ENCODE data around the gene MEOX1.

The MEOX1 gene

GRCh38 chr17:43658900-43659299, 2.8 kb downstream of the MEOX1 start:
- TF ChIP-seq POLR2AphosphoS5 (IDR thresholded peaks at IDR 0.05; ENCODE audit: low read depth, low read length): no peak
- no peak for TF ChIP-seq FOXP2 (optimal IDR thresholded peaks at IDR 0.05; ENCODE audit: borderline replicate concordance, extremely low read depth, extremely low read length, insufficient read depth)
- TF ChIP-seq SIN3A (IDR thresholded peaks at IDR 0.05; ENCODE audit: borderline replicate concordance, insufficient read depth, low read length): no peak
- no peak for TF ChIP-seq REST (IDR thresholded peaks at IDR 0.05; ENCODE audit: insufficient read depth in 1 of 2, low read depth in 2 of 2, low read length in 2 of 2)
- no peak for TF ChIP-seq TAF1 (IDR thresholded peaks at IDR 0.05; ENCODE audit: borderline replicate concordance, insufficient read depth, low read length)

- TF ChIP-seq FOXP2 (optimal IDR thresholded peaks at IDR 0.05; ENCODE audit: borderline replicate concordance, extremely low read depth, extremely low read length, insufficient read depth) (no peak), TAF1 (IDR thresholded peaks at IDR 0.05; ENCODE audit: borderline replicate concordance, insufficient read depth, low read length) (no peak), POLR2AphosphoS5 (IDR thresholded peaks at IDR 0.05; ENCODE audit: low read depth, low read length) (no peak), SIN3A (IDR thresholded peaks at IDR 0.05; ENCODE audit: borderline replicate concordance, insufficient read depth, low read length) (no peak), REST (IDR thresholded peaks at IDR 0.05; ENCODE audit: insufficient read depth in 1 of 2, low read depth in 2 of 2, low read length in 2 of 2) (no peak)
Observed at GRCh38 chr17:43655693-43656255, 5.9 kb downstream of the MEOX1 start.

- TF ChIP-seq POLR2AphosphoS5 (IDR thresholded peaks at IDR 0.05; ENCODE audit: low read depth, low read length): no peak
- TF ChIP-seq TAF1 (IDR thresholded peaks at IDR 0.05; ENCODE audit: borderline replicate concordance, insufficient read depth, low read length): no peak
- TF ChIP-seq REST (IDR thresholded peaks at IDR 0.05; ENCODE audit: insufficient read depth in 1 of 2, low read depth in 2 of 2, low read length in 2 of 2): no peak
- no peak for TF ChIP-seq SIN3A (IDR thresholded peaks at IDR 0.05; ENCODE audit: borderline replicate concordance, insufficient read depth, low read length)
- TF ChIP-seq FOXP2 (optimal IDR thresholded peaks at IDR 0.05; ENCODE audit: borderline replicate concordance, extremely low read depth, extremely low read length, insufficient read depth): no peak
Observed at GRCh38 chr17:43652124-43652480, 9.6 kb downstream of the MEOX1 start.

GRCh38 chr17:43650471-43650870, 11.3 kb downstream of the MEOX1 start:
- no peak for TF ChIP-seq POLR2AphosphoS5 (IDR thresholded peaks at IDR 0.05; ENCODE audit: low read depth, low read length)
- TF ChIP-seq TAF1 (IDR thresholded peaks at IDR 0.05; ENCODE audit: borderline replicate concordance, insufficient read depth, low read length): no peak
- TF ChIP-seq REST (IDR thresholded peaks at IDR 0.05; ENCODE audit: insufficient read depth in 1 of 2, low read depth in 2 of 2, low read length in 2 of 2): no peak
- no peak for TF ChIP-seq SIN3A (IDR thresholded peaks at IDR 0.05; ENCODE audit: borderline replicate concordance, insufficient read depth, low read length)
- TF ChIP-seq FOXP2 (optimal IDR thresholded peaks at IDR 0.05; ENCODE audit: borderline replicate concordance, extremely low read depth, extremely low read length, insufficient read depth): no peak

GRCh38 chr17:43648916-43649315, 12.8 kb downstream of the MEOX1 start:
- TF ChIP-seq TAF1 (IDR thresholded peaks at IDR 0.05; ENCODE audit: borderline replicate concordance, insufficient read depth, low read length) (no peak), FOXP2 (optimal IDR thresholded peaks at IDR 0.05; ENCODE audit: borderline replicate concordance, extremely low read depth, extremely low read length, insufficient read depth) (no peak), REST (IDR thresholded peaks at IDR 0.05; ENCODE audit: insufficient read depth in 1 of 2, low read depth in 2 of 2, low read length in 2 of 2) (no peak), SIN3A (IDR thresholded peaks at IDR 0.05; ENCODE audit: borderline replicate concordance, insufficient read depth, low read length) (no peak), POLR2AphosphoS5 (IDR thresholded peaks at IDR 0.05; ENCODE audit: low read depth, low read length) (no peak)
